ENCODE measurements around the gene ARID3C. TPM values are rescaled to one million over a fixed set of nuclear protein-coding genes. Genes with fewer than 3 reads are reported as not detected.

The ARID3C gene
- total and polyA plus RNA-seq, 2 experiments from 2014 or later = 0.21 to 0.27 TPM

- H3K79me2 ChIP-seq = no peaks in the 10 kb centered on the region
- TF ChIP-seq EZH2 (IDR thresholded peaks at IDR 0.05; ENCODE audit: borderline replicate concordance) (no peak), EZH2phosphoT487 (IDR thresholded peaks at IDR 0.05; ENCODE audit: low read depth, severe bottlenecking, unreplicated experiment) (no peak), CTCF (IDR thresholded peaks at IDR 0.05; ENCODE audit: poor library complexity) (no peak)
- no peak for DNase-seq (ENCODE audit: low spot score)
- no peaks in the 10 kb centered on the region for H3K36me3 ChIP-seq (replicated peaks; ENCODE audit: insufficient read depth, low read depth)
- peaks cover 76% of the 10 kb centered on the region for H3K27me3 ChIP-seq
- no peaks in the 10 kb centered on the region for H3K9me2 ChIP-seq (replicated peaks; ENCODE audit: insufficient read depth)
- no peak overlapping the region for H2AFZ ChIP-seq
- no peak overlapping the region for H3K27ac ChIP-seq
- peak overlapping the region; percentile 97 for H3K4me2 ChIP-seq
- H3K9me3 ChIP-seq (ENCODE audit: low read depth) = no peaks in the 10 kb centered on the region
- no peaks in the 10 kb centered on the region for H4K20me1 ChIP-seq (ENCODE audit: insufficient read depth, poor library complexity, severe bottlenecking)
- no peak overlapping the region for H3K4me3 ChIP-seq
- peaks cover 4% of the 10 kb centered on the region for H3K4me1 ChIP-seq (ENCODE audit: insufficient read depth)
- WGBS (ENCODE audit: low lambda C conversion rate, missing lambda C conversion rate) = 64% methylated on average over 20 of the region's 20 CpGs
Measured at GRCh38 chr9:34627716-34628655, 880 bp downstream of the ARID3C start.

DNA sequence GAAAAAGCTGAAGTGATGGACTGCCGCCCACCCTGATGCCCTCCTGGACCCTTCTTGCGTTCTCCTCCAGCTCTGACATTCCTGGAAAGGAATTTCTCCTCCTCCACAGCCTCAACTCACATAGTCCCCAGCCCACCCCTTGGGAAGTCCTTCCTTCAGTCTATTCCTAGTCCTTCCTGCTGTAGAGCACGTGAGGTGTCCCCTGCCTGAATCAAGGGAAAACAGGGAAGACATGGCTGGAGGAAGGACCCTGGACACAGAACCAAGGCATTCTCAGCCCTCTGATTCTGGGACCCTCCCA, 3.7 kb downstream of the ARID3C start:
- WGBS (ENCODE audit: low lambda C conversion rate, missing lambda C conversion rate) = 67% methylated on average over 3 of the region's 3 CpGs
- DNase-seq (ENCODE audit: low spot score) = no peak
- Histone ChIP-seq H3K4me2 (no peak overlapping the region), H3K4me3 (no peak overlapping the region), H3K4me1 (ENCODE audit: insufficient read depth) (peaks cover 2% of the 10 kb centered on the region), H3K36me3 (replicated peaks; ENCODE audit: insufficient read depth, low read depth) (no peaks in the 10 kb centered on the region), H3K9me2 (replicated peaks; ENCODE audit: insufficient read depth) (no peaks in the 10 kb centered on the region), H3K79me2 (no peaks in the 10 kb centered on the region), H3K27ac (no peak overlapping the region), H3K9me3 (ENCODE audit: low read depth) (no peaks in the 10 kb centered on the region), H4K20me1 (ENCODE audit: insufficient read depth, poor library complexity, severe bottlenecking) (no peaks in the 10 kb centered on the region), H3K27me3 (peaks cover 72% of the 10 kb centered on the region), H2AFZ (no peak overlapping the region)
- TF ChIP-seq EZH2 (IDR thresholded peaks at IDR 0.05; ENCODE audit: borderline replicate concordance) = no peak
- TF ChIP-seq CTCF (IDR thresholded peaks at IDR 0.05; ENCODE audit: poor library complexity) = no peak
- TF ChIP-seq EZH2phosphoT487 (IDR thresholded peaks at IDR 0.05; ENCODE audit: low read depth, severe bottlenecking, unreplicated experiment) = no peak

- no peak overlapping the region for H3K4me3 ChIP-seq
- peaks cover under 1% of the 10 kb centered on the region for H3K4me1 ChIP-seq (ENCODE audit: insufficient read depth)
- no peak overlapping the region for H3K27ac ChIP-seq
- no peak for DNase-seq (ENCODE audit: low spot score)
- no peaks in the 10 kb centered on the region for H3K9me2 ChIP-seq (replicated peaks; ENCODE audit: insufficient read depth)
- no peak overlapping the region for H2AFZ ChIP-seq
- H3K79me2 ChIP-seq = peaks cover 2% of the 10 kb centered on the region
- WGBS (ENCODE audit: low lambda C conversion rate, missing lambda C conversion rate) = 26% methylated on average over 37 of the region's 39 CpGs
- H3K27me3 ChIP-seq = peaks cover 66% of the 10 kb centered on the region
- H3K36me3 ChIP-seq (replicated peaks; ENCODE audit: insufficient read depth, low read depth) = no peaks in the 10 kb centered on the region
- TF ChIP-seq EZH2phosphoT487 (IDR thresholded peaks at IDR 0.05; ENCODE audit: low read depth, severe bottlenecking, unreplicated experiment) (peak; percentile 17), CTCF (IDR thresholded peaks at IDR 0.05; ENCODE audit: poor library complexity) (no peak), EZH2 (IDR thresholded peaks at IDR 0.05; ENCODE audit: borderline replicate concordance) (peak; percentile 86)
- no peak overlapping the region for H3K4me2 ChIP-seq
- H3K9me3 ChIP-seq (ENCODE audit: low read depth) = no peaks in the 10 kb centered on the region
- H4K20me1 ChIP-seq (ENCODE audit: insufficient read depth, poor library complexity, severe bottlenecking) = no peaks in the 10 kb centered on the region
Measured at GRCh38 chr9:34624475-34625185, 4.2 kb downstream of the ARID3C start.
